ENCODE results near the gene FOXD4L1.
"Not testable (repeated sequence)": the region's sequence is repeated elsewhere in the genome, so short reads cannot be mapped to it uniquely, and the experiment has no call there.

DNA sequence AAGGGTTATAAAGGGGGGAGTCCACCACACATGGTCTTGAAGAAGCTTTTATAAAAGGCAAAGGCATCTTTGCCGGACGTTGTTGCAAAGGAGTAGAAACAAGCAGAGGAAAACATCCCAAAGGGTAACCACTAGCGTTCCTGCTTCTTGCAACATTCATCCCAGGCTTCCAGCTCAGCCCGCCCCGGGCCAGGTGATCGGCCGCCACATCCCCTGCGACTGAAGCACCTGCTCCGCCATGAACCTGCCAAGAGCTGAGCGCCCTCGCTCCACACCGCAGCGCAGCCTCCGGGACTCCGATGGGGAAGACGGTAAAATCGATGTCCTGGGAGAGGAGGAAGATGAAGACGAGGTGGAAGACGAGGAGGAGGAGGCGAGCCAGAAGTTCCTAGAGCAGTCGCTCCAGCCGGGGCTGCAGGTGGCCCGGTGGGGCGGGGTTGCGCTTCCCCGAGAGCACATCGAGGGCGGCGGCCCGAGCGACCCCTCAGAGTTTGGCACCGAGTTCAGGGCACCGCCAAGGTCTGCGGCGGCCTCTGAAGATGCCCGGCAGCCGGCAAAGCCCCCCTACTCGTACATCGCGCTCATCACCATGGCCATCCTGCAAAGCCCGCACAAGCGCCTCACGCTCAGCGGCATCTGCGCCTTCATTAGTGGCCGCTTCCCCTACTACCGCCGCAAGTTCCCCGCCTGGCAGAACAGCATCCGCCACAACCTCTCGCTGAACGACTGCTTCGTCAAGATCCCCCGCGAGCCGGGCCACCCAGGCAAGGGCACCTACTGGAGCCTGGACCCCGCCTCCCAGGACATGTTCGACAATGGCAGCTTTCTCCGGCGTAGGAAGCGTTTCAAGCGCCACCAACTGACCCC lies 787 bp downstream of the FOXD4L1 start:
- TF ChIP-seq, protein P1, sequence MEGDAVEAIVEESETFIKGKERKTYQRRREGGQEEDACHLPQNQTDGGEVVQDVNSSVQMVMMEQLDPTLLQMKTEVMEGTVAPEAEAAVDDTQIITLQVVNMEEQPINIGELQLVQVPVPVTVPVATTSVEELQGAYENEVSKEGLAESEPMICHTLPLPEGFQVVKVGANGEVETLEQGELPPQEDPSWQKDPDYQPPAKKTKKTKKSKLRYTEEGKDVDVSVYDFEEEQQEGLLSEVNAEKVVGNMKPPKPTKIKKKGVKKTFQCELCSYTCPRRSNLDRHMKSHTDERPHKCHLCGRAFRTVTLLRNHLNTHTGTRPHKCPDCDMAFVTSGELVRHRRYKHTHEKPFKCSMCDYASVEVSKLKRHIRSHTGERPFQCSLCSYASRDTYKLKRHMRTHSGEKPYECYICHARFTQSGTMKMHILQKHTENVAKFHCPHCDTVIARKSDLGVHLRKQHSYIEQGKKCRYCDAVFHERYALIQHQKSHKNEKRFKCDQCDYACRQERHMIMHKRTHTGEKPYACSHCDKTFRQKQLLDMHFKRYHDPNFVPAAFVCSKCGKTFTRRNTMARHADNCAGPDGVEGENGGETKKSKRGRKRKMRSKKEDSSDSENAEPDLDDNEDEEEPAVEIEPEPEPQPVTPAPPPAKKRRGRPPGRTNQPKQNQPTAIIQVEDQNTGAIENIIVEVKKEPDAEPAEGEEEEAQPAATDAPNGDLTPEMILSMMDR (IDR thresholded peaks at IDR 0.05) = not testable (repeated sequence)
- not testable (repeated sequence) for TF ChIP-seq EP300 (IDR thresholded peaks at IDR 0.05)

Measured in stomach (tissue), 4 donors.